HG02852 (cell line): ENCODE measurements around the gene TTC7B.

Experiments
- ATAC-seq: cut with Tn5 transposase; IDR thresholded peaks from one replicate; pipeline ENCODE4 v1.9.1; 2021; ENCODE audit warnings: mild to moderate bottlenecking, moderate library complexity; ENCODE audit not compliant: unreplicated experiment

The TTC7B gene

DNA sequence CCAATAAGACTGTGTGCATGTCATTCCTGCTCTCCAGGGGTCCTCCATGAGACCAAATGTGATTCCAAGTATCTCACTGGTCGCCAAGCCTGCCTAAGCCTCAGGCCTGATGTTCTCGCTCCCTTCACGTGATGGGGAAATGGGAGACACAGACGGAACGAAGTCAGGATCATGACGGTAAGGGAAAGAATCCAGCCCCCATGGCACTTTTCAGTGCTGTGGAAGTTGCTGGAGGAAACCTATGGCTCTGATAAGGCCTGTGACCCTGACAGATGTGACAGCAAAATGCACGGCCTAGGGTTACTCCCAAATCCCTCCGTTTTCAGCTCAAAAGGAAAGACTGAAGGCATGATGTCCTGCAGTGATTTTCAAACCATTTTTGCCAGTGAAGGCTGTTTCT is 234.5 kb downstream of the TTC7B start:
- ATAC-seq, result no peak

DNA sequence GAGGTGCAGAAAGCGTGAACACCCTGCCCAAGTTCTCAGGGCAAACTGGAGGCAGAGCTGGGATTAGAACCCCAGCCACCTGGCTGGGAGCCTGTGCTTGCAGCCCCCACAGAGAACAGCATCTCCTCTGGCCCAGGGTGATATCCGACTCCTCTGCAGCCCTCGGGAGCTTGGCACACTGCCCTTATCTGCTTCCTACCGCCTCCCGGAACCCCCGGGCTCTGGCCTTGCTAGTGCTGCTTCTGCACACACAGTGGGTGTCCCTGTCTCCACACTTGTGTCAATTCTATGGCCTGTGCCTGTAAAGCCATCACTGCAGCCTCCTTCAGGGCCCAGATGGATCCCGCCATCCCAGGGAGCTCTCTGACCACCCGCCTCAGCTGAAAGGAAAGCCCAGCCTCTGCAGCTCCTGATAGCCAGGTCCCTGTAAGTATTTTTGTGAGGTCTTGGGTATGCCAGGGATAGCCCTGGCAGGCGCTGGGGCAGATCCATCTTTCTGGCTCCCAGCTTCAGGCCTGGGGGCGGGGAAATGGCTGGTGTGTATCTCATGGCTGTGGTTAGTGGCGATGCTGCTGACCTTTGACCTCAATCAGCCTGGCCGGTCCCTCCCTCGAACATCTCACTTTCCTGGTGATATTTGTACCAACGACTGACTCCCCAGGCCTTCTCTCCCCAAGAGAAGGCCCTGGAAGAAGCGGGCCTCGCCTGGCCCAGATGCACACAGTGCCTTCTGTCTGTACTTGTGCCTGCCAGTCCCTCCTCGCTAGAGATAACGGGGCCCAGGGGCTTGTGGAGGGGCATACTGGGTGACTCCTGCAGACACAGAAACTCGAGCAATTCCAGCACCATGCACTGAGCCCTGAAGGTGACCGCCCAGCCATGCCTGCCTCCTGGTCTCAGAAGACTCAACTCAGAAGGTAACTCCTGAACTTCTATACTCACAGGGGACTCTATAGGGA is 235.6 kb downstream of the TTC7B start:
- no peak for ATAC-seq

DNA sequence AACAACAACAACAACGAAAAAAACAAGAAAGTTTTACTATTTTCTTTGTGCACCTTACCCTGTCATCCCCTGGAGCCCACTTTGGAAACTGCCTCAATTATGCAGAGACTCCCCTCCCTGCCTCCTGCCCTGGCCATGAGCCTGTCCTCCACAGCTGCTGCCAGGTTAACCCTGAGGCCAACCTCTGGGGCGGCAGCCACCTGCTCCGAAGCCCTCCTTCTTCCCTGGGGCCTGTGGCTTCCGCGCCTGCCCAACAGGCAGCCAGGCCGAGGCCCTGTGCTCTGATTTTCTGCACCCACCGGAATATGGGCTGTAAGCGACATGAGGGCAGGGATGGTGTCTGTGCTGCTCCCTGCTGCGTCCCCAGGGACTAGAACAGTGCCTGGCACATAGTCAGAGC is 236.4 kb downstream of the TTC7B start:
- ATAC-seq, result no peak

DNA sequence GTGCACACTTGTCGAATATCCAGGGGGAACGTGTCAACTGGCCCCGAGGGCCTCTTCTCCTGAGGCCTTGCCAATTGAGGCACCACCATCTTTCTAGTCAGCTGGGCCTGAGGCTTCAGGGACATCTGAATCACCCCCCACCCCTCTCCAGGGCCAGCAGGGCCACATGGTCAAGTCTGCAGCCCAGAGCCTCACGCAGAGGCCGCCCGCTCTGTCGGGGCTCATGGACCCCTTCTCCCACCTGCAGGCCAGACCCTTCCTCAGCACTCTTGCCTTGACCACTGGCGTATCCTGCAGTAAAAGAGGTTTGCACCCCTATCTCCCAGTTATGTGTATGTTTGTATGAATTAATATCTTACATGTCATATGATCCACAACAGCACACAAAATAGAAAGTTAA is 237.1 kb downstream of the TTC7B start:
- ATAC-seq, result no peak

DNA sequence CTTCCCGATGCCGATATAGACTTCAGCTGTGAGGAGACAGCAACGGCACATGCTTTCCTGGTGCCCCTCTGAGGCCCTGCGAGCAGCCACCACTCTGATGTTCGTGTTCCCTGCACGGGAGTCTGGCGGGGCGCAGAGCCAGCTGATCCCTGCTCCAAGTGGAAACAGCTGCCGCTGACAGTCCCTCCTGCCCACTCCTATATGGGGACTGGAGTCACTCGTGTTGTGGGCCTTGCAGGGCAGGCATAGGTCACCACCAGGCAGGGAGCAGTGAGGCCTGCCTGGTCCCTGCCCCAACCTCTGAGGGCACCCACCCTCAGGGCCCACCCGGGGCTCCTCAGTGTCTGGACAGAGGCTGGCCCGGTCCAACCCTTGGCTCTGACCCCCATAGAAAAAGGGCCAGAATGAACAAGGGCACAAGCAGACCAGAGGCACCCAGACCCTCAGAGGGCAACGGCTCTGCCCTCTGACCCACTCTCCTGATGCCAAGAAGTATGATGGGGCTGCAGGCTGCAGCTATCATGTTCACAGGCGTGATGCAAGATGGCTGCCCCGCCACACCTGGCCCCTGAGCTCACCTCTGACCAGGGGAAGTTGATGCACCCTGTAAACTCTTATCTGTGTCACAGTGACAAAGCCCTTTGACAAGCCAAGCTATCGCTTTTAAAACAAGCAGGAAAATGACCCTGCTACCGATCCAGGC is 237.8 kb downstream of the TTC7B start:
- ATAC-seq, result no peak

DNA sequence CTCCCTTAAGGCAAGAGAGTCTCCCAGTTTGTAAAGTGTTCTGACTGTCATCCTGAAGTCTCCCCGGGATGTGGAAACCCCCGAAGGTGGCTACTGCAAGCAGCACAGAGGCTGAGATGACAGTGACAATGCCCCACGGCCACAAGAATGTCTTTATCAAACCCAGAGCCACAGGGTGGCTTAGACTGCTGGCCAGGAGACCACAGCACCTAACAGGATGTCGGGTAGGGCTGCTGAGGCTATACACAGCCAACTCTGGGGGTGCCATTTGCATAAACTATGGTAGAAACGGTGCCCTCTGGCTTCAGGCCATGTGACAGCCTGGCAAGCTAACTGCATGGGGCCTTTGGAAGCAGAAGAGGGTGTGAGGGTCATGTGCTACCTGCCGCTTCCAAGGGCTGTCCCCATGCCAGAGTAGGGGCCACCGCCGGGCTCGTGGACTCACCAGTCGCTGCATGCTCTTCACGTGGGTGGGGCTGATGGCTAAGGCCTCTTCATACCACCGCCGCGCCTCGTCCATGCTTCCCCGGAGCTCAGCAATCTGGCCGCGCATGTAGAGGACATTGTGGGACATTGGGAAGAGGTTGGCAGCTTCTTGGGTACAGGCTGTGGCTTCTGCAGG is 238.5 kb downstream of the TTC7B start:
- no peak for ATAC-seq

DNA sequence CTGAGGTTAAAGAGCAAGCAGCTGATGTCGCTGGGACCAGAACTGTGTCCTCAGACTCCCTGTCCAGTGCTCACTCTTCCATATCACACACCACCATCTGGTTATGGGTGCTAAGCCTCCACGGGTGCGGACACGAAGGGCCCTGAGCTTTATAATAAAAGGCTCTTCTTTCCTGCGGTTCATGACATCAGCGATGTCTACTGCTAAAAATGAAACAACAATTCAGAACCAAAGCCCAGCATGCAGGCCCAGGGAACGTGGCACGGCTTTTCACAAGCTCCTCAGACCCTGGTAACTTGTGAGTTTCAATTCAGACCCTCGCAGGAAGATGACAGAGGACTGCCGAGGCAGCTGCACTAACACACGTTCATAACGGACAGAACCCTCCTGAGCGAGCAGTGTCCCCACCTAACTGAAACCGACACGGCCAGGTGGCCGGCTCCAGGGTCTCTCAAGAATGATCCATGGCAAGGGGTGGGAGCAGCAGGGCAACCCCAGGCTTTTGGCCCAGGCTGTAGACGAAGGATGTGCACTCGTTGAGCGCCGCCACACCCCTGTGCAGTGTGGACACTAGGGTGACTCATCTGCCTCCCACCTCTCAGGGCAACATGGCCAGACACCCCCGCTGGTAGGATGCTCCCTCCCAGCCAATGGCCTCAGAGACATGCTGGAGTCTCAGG is 239.1 kb downstream of the TTC7B start:
- no peak for ATAC-seq

DNA sequence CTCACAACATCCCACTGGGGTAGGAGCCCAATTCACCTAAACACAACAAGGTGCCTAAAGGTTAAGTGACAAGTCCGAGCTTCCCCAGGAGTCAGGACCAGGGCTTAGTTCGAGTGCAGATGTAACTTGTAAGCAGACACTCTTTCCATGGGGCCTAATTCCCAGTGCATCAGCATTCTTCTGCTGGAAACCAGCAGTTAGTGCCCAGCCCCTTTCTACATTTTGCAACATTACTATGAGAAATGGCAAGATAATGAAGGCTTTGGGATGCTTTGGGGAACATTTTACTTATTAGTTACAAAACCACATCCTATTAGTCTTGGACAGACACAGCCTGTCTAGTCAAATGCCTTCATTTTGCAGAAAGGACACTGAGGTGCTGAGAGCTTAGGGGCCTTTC is 239.6 kb downstream of the TTC7B start:
- no peak for ATAC-seq

DNA sequence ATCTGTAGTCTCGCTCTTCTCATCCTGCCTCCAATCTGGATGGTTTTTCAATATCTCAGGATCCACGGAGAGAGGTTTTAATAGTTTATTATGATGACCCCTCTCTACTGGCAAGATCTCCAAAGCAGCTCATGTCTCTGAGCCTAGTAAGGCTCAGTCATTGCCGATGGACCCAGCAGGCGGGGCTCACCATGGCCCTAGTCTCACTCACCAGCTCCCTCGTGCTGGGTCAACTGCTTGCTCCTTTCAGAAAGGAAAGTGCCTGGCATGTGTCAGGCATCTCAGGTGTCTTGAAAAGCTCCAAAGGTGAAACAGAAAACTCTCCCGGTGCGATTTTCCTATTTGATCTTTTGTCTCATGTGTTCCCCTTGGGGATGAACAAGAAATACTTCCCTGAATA is 240.4 kb downstream of the TTC7B start:
- ATAC-seq, result no peak

DNA sequence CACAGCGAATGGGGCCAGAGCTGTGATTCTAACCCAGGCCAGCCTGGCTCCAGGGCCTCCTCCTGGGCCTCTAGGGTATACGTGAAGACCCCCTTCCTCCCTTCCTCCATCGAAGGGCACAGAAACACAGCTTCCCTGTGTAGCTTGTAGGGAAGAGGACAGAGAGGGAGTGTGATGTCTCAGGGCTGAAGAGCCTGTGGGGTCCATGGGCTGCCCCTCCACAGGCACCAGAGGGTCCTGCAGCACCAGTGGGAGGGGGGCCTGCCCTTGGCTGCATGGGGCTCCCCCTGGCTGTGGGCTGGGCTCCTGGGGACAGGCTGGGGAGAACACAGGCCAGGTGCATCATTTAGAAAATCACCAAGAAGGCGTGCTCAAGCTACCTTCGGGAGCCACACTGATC is 240.9 kb downstream of the TTC7B start:
- ATAC-seq, result no peak

DNA sequence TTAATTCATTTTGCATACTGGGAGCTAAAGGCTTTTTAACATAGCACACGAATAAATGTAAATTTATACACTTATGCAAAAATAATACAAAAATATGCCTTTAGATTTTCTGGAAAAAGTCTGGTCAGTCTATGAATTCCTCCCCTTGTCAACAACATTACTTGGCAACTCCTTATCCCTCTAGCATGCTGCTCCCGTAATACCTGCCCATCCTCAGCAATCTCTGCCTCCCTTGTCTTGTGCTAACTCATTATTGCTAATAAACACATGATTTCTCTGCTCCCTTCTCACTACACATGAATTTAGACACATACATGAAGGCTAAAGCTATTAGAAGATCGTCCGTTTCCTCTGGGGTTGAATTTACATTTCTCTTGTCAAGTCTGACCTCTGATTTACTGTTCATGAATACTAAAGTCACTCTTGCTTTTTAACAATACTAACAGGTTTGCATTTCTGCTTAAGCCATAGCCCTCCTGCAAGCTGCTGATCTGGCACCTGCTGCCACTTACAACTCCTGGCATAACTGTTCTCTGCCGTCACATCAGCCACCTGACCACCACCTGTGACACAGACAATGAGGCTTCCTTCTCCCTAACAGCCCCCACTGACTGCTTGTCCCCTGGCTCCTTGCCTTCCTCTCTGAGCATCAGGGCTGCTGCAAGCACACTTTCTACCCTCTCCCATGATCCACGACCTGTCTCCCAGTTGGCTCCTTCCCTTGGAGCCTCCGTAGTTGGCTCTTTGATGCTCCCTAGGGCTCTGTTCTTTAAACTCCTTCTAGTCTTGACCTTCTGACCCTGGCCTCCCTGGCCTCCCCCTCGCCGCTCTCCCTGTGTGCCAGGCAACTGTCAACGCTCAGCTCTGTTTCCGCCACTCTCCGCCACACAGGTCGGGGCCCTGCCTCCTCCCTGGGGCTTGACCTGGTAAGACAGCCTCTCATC is 241.8 kb downstream of the TTC7B start:
- ATAC-seq, result no peak

DNA sequence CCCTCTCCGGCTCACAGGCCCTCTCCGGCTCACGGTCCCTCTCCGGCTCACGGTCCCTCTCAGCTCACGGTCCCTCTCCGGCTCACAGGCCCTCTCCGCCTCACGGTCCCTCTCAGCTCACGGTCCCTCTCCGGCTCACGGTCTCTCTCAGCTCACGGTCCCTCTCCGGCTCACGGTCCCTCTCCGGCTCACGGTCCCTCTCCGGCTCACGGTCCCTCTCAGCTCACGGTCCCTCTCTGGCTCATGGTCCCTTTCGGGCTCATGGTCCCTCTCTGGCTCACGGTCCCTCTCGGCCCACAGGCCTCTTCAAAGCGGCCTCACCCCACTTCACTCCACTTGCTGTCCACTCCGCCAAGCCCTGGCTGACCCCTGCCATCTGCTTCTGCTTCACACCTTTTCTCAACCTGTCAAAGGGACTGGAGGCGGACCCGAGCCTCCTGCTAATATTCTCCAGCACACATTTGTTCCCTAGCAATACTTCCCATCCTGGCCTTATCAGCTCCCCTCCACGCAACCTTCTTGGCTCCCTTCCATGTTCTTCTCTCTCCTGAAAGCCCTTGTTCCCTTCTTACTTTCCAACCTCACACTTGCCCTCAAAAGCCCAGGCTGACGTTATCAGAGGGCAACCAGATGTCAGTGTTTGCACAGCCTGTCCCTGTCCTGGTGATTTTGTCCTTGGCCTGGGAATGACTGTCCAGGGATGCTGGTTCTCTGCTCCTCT is 242.7 kb downstream of the TTC7B start:
- no peak for ATAC-seq

DNA sequence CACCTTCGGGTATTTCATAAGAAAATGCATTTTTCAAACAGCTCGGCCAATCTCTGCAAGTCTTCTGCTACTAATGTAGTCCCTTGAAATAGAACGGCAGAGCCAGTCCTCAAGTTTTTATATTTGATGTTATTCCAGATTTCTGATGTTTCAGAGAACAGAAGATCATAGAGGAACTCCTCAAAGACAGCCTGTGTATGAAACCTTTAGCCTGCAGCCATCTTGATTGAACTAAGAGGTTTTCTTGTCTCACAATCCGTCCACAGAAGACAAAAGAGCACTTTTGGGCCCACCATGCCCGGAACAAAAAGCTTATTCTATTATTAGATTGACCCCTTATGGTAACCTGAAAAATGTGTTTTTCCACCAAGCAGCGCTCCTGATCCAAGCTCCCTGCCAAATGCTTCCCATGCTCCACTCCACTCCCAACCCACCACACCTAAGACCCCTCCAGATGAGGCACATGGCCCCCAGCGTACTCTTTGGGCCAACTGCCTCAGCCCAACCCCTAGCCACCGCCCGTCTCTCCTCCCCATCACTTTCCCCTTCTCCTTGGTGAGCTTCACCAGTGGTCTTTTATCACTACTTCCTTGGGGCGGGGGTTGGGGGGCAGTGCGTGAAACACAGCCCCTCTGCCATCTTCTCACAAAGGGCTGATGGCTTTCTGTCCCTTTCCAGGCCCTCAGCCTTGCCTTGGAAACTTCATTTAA is 243.6 kb downstream of the TTC7B start:
- ATAC-seq, result no peak

DNA sequence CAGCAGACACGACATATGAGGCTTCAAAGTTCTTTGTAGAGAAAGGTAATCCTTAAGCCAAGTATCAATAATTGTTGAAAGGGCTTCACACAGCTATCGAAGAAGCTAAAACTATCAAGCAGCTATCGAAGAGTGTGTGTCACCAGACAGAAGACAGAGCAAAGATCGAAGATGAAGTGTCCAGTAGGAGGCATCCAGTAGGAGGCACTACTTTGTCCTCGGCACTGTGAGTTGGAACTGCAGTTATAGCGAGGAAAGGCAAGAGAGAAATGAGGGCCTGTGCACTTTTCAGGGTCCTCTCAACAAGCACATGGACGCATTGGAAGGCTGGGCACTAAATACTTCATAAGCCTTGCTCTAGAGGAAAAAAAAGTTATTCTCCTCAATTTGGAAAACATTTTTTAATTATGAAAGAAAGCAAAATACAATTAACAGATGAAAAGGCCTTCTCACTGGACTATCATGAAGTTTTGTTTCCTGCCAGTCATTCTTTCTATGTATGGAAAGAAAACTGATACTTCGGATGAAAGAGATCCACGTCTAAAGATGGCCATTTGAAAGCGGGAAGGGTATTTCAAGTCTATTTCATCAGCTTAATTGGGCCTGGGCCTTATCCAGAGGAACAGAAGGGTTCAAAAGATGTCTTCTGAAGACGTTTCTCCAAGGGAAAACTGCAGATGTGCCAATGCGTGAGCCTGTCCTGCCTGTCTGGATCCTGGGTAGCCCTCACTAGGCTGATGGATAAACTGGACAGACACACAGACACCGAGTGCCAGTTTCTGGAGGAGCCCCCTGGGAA is 244.9 kb downstream of the TTC7B start:
- no peak for ATAC-seq

DNA sequence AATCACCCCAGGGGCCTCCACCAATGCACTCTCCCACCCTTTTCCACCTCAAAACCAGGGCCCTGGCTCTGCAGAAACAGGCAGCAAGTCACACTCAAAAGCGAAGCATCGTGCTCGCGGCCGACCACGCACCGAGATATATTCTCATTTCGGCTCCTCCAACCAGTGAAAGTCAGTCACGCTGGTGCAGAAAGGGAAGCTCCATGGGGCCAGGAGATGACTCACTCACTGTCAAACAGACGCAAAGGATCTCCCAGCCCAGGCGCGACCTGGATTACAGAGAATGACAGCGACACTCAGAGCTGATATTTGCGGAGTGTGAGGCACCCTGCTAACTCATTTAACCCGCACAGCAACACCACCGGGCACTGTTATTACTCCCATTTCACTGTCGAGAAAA is 245.8 kb downstream of the TTC7B start:
- no peak for ATAC-seq

DNA sequence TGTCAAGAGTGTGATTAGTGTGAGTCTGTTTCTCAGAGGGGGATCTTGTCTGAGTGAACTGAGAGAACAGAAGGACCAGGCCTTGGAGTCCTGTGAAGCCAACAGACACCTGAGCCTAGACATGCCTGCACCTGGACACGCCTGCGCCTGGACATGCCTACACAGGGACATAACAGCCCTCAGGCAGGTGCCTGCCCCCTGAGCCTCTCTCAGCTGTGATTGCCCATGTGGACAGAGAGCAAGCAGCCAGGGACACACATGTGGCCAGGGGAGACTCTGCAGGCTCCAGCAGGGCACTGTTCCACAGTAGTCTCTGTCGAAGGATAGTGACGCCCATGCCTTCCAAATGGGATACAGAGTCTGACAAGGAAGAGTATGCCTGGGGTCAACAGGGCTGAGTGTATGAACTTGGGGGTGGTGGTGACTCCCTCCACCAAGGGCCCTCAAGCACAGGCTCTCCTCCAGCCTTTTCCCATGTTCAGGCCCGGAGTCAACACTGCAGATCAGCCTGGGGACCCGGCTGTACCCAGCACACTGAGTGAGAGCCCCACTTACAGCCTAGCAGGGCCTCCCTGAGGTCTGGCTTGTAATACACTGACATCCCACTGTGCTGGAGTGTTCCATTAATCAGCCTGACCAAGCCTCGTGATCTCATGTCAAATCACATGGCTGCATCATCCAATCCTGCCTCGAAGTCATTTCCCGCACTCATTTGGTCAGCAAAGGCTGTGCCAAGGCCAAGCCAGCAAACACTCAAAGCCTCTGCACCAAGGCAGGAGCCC is 246.4 kb downstream of the TTC7B start:
- ATAC-seq, result no peak

DNA sequence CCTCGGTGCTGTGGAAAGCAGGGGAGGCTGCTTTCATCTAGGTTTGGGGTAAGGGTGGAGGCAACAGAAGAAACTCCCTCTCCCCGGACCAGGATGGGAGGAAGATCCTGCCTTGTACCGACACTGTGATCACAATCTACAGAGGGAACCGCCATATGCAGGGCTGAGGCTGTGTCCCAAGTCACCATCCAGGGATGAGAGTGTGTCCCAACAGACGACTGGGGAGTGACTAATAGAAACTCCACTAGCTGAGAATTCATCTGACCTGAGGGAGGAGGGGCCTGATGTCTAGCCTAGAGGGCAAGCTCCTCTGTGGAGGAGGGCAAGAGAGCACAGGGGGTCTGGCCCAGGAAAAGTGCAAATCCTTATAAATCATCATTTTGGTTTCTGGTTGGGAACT is 247.0 kb downstream of the TTC7B start:
- ATAC-seq, result no peak
